MCF 10A (cell line): ENCODE data around the gene ARHGEF26. TPM values are rescaled to one million over a fixed set of nuclear protein-coding genes. Genes with fewer than 3 reads are reported as not detected.

Experiments
- BruUV-seq: library from RNA; stranded (reverse); fragments of 400-500 nt; replicated peaks from 2 replicates; lab custom pipeline; 2021; lab: Mats Ljungman, UMichigan
- CTCF ChIA-PET: fragments of 300-600 bp; sonication (Branson Sonifier 250); formaldehyde crosslinking; extraction: SDS; loops from one replicate; lab custom pipeline; 2021; ENCODE audit warnings: antibody characterized with exemption, inconsistent platforms; lab: Yijun Ruan, JAX
- POLR2A ChIA-PET: fragments of 300-600, 350-650 bp; sonication (Branson Sonifier 250); formaldehyde crosslinking; extraction: SDS; loops from one replicate; lab custom pipeline; 2020; ENCODE audit warnings: antibody characterized with exemption, inconsistent platforms; lab: Yijun Ruan, JAX
- DNase-seq: peaks from one replicate; pipeline ENCODE4 v3.0.0-alpha.2; 2018; ENCODE audit not compliant: unreplicated experiment
- H3K27ac Mint-ChIP-seq: one replicate; pipeline ENCODE4 v1.8.0; 2022; ENCODE audit warnings: mild to moderate bottlenecking, low read depth, mixed read lengths; ENCODE audit not compliant: unreplicated experiment
- H3K27me3 Mint-ChIP-seq: one replicate; pipeline ENCODE4 v1.8.0; 2022; ENCODE audit warnings: mixed read lengths; ENCODE audit not compliant: insufficient read depth, unreplicated experiment
- H3K36me3 Mint-ChIP-seq: one replicate; pipeline ENCODE4 v1.8.0; 2022; ENCODE audit warnings: mild to moderate bottlenecking, moderate library complexity, mixed read lengths; ENCODE audit not compliant: insufficient read depth, unreplicated experiment
- H3K4me1 Mint-ChIP-seq: one replicate; pipeline ENCODE4 v1.8.0; 2022; ENCODE audit warnings: mixed read lengths; ENCODE audit not compliant: insufficient read depth, unreplicated experiment
- H3K4me3 Mint-ChIP-seq: one replicate; pipeline ENCODE4 v1.8.0; 2022; ENCODE audit warnings: mild to moderate bottlenecking, moderate library complexity, mixed read lengths; ENCODE audit not compliant: unreplicated experiment
- H3K9me3 Mint-ChIP-seq: one replicate; pipeline ENCODE4 v1.8.0; 2022; ENCODE audit warnings: mixed read lengths; ENCODE audit not compliant: unreplicated experiment
- CTCF ChIP-seq: fragments of 200-600 bp; IDR thresholded peaks from one replicate; pipeline ENCODE4 v1.8.0; 2022; ENCODE audit warnings: antibody characterized with exemption, mild to moderate bottlenecking; ENCODE audit not compliant: unreplicated experiment
- intact Hi-C: fragments of 100-400 bp; cut with micrococcal nuclease; formaldehyde crosslinking; loops from 2 replicates; pipeline ENCODE4 v1.14.1; 2022
- total RNA-seq: library from RNA; stranded (reverse); gene quantifications from 2 replicates; pipeline ENCODE4 v1.2.3, GENCODE V29; 2022

Gene ARHGEF26
- total RNA-seq, 1 experiment from 2014 or later, result 0.63 TPM

DNA sequence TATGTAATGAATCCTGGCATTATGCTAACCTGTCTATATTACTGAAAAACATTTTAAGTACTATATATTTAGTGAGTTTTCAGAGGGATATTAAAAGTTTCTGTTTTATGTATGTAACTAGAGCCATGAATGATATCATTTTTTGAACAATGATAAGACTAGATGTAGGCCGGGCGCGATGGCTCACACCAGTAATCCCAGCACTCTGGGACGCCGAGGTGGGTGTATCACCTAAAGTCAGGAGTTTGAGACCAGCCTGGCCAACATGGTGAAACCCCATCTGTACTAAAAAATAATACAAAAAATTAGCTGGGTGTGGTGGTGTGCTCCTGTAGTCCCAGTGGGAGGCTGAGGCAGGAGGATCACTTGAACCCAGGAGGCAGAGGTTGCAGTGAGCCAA lies 169.0 kb downstream of the ARHGEF26 start:
- ChIA-PET CTCF (no interaction called here), POLR2A (no interaction called here)
- TF ChIP-seq CTCF, result no peak
- DNase-seq, result no peak
- BruUV-seq, result no TSS peak
- H3K27ac Mint-ChIP-seq, result no peak overlapping the region
- H3K9me3 Mint-ChIP-seq, result no peaks in the 10 kb centered on the region
- H3K27me3 Mint-ChIP-seq, result no peaks in the 10 kb centered on the region
- H3K4me1 Mint-ChIP-seq, result no peaks in the 10 kb centered on the region
- no peak overlapping the region for H3K4me3 Mint-ChIP-seq
- H3K36me3 Mint-ChIP-seq, result peaks cover 94% of the 10 kb centered on the region
- intact Hi-C loops, result no loop called here

DNA sequence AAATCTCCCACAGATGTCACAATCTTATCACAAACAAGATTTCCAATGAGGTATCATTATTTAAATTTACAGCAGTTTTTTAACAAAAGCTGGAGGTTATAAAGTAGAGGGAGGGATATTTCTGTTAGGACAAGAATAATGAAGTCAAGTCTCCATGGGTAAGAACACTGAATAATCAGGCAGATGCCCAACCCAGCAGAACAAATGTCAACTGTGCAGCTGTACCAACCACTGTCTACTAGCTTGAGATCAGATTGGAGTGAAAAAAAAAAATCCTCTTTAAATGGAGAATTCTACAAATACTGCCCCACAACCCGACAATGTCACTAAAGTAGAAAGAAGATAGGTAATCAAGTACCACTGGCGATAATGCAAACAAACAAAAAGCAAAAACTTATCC lies 172.8 kb downstream of the ARHGEF26 start:
- no TSS peak for BruUV-seq
- Mint-ChIP-seq H3K27ac (no peak overlapping the region), H3K36me3 (peaks cover 84% of the 10 kb centered on the region), H3K9me3 (no peaks in the 10 kb centered on the region), H3K4me3 (no peak overlapping the region), H3K4me1 (no peaks in the 10 kb centered on the region), H3K27me3 (no peaks in the 10 kb centered on the region)
- CTCF ChIA-PET, result interaction anchor here (1.2 kb wide), 1 partner anchor 253 kb away, joined by 4 read pairs; no protein-coding TSS in a partner anchor
- intact Hi-C loops, result no loop called here
- POLR2A ChIA-PET, result no interaction called here
- DNase-seq, result no peak
- no peak for TF ChIP-seq CTCF

DNA sequence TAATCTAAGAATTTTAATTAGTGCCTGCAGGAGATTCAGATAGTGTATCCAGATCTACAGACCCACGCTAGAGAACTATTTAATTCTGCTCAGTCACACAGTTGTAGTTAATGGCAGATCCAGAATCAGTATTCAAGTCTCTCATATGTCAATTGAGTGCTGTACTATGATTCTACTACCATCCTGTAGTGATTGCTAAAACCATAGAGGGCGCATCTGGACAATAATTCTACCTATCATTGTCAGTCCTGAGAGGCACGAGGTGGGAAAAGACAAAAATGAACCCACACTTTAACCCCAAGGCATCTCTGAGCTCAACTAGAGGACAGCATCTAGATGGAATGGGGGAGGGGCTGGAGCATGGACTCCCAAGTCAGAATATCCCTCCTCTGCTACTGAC lies 180.4 kb downstream of the ARHGEF26 start:
- intact Hi-C loops, result no loop called here
- no peaks in the 10 kb centered on the region for H3K27me3 Mint-ChIP-seq
- no peak for TF ChIP-seq CTCF
- CTCF ChIA-PET, result interaction anchor here (1.1 kb wide), 1 partner anchor 12 kb away, joined by 4 read pairs; no protein-coding TSS in a partner anchor
- DNase-seq, result no peak
- H3K27ac Mint-ChIP-seq, result peak overlapping the region; percentile 4
- no peaks in the 10 kb centered on the region for H3K9me3 Mint-ChIP-seq
- POLR2A ChIA-PET, result no interaction called here
- H3K36me3 Mint-ChIP-seq, result peaks cover 88% of the 10 kb centered on the region
- no peak overlapping the region for H3K4me3 Mint-ChIP-seq
- BruUV-seq, result no TSS peak
- no peaks in the 10 kb centered on the region for H3K4me1 Mint-ChIP-seq

GRCh38 chr3:154304116-154304786 lies 183.1 kb downstream of the ARHGEF26 start:
- Mint-ChIP-seq H3K36me3 (peaks cover 97% of the 10 kb centered on the region), H3K4me1 (no peaks in the 10 kb centered on the region), H3K4me3 (no peak overlapping the region), H3K27me3 (no peaks in the 10 kb centered on the region), H3K9me3 (no peaks in the 10 kb centered on the region), H3K27ac (no peak overlapping the region)
- no peak for TF ChIP-seq CTCF
- CTCF ChIA-PET, result no interaction called here
- no peak for DNase-seq
- BruUV-seq, result no TSS peak
- intact Hi-C loops, result no loop called here
- POLR2A ChIA-PET, result interaction anchor here (0.7 to 1.8 kb wide), 3 partner anchors 9 to 24 kb away, joined by 3 to 4 read pairs (median 4); no protein-coding TSS in a partner anchor
